ENCODE data around the gene UBE2Q2. TPM values are rescaled to one million over a fixed set of nuclear protein-coding genes. Genes with fewer than 3 reads are reported as not detected.
A peak's percentile ranks its signal among the peaks of the same experiment; 100 is the strongest.

Gene UBE2Q2
- polyA plus RNA-seq, 2 of the 4 experiments (the other 2 are of a cell fraction): 36.5 to 50.6 TPM

DNA sequence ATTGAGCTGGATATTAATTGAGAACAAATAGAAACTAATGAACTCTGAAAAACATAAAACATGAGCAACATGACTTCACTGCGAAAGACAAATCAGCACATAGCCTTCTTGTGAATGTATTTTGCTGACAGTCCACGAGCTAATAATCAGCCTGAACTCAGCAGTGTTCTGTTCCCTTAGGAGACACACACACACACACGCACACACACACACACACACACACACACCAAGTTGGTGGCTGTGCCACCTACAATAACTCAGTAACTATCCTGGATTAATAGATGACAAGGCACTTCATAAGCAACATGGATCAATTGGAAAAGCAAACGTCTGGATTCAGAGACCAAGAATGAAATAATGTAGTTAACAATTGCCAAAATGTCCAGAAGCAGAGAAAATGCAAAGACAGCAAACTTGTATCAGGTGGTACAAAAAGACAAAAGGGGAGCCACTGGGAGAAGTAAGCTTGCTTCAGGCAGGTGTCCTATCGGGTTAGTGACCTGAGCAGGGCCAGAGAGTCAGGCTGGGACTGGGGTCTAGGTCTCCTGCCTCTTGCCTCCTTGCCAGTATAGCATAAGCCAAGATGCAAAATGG is 20.5 kb upstream of the UBE2Q2 start:
- ATAC-seq: peak in 1 of 2 experiments; percentile 24; a peak in 1 of 6 replicates
- H3K27ac ChIP-seq: no peak overlapping the region
- no peaks in the 10 kb centered on the region for H3K9me3 ChIP-seq
- DNase-seq (ENCODE audit: low read depth in 1 of 2, low spot score in 1 of 2): no peak
- FAIRE-seq: no peak
- WGBS (ENCODE audit: missing lambda C conversion rate): 59% methylated on average over 5 of the region's 5 CpGs
- no peak overlapping the region for H3K4me3 ChIP-seq
- TF ChIP-seq MAFK (IDR thresholded peaks at IDR 0.05; ENCODE audit: partially characterized antibody) (peak; percentile 51), ZSCAN20 (CRISPR knock-in tag; IDR thresholded peaks at IDR 0.05) (no peak), GATA3 (IDR thresholded peaks at IDR 0.05; ENCODE audit: borderline replicate concordance) (no peak)
- ChIA-PET POLR2A (interaction anchor here (0.7 to 1.1 kb wide), 2 partner anchors 20 to 800 kb away, joined by 3 to 7 read pairs; no protein-coding TSS in a partner anchor), CTCF (interaction anchor here (0.7 to 6.4 kb wide), 7 partner anchors 9 to 316 kb away, joined by 3 to 47 read pairs (median 4); no protein-coding TSS in a partner anchor)
- H3K4me1 ChIP-seq: no peaks in the 10 kb centered on the region
- H3K4me2 ChIP-seq: no peak overlapping the region

DNA sequence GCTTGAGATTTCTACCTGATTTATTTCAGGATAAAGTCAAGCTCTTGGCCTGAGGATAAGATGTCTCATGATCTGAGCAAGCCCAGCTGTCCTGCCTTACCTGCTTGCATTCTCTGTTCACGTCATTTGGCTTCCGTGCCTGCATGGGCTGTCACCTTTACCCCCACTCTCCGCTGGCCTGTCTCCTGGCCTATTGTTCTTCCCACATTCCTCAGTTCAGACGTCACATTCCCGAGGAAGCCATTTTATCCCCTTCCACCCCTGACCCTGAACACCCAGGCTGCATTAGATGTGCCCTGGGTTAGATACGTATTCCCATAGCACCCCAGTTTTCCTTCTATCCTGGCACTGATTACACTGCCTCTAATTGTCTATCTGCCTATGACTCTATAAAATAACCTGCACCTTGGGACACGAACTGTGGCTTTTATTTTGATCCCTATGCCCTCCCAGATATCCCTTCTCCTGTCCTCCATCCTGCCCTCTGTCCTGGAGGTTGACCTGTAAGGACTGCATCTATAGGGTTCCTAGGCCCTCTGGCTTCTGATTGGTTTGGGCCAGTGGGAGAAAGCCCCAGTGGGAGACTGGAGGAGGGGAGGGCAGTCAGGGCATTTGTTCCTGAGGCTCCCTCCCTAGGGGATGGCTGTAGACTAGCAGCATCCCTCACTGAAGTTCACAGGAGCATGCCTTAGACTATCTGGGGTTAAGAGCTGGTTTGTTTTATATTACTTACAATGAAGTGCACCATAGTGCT is 19.2 kb upstream of the UBE2Q2 start:
- ATAC-seq: peak; percentile 22 to 69; a peak in 3 of 6 replicates
- POLR2A ChIA-PET: interaction anchor here (1.1 kb wide), 1 partner anchor 19 kb away, joined by 7 read pairs; no protein-coding TSS in a partner anchor
- peak in 1 of 2 experiments; percentile 25 for DNase-seq (ENCODE audit: low read depth in 1 of 2, low spot score in 1 of 2)

DNA sequence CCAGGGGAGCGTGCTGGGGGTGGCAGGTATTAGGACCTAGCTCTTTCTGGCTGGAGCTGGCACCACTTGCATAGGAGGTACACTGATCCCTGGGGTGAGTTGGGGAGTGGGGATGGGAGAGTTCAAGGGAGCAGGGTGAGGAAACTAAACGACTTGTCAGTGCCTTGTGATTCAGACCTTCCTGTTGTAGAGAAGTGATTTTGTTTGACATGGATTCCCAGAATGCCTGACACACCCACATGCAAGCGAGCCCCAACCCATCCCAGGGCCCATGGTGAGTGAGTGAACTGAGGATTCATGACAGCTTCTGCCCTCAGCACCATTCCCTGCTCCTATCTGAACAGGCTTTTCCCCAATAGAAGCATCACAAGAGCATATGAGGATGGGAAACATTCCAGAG is 15.6 kb upstream of the UBE2Q2 start:
- no peaks in the 10 kb centered on the region for H3K4me1 ChIP-seq
- FAIRE-seq (no peak), DNase-seq (ENCODE audit: low read depth in 1 of 2, low spot score in 1 of 2) (no peak), ATAC-seq (no peak; a peak in 3 of 6 replicates)
- no peak for TF ChIP-seq CBX2 (IDR thresholded peaks at IDR 0.05; ENCODE audit: borderline replicate concordance, low read depth)
- TF ChIP-seq, protein P1, sequence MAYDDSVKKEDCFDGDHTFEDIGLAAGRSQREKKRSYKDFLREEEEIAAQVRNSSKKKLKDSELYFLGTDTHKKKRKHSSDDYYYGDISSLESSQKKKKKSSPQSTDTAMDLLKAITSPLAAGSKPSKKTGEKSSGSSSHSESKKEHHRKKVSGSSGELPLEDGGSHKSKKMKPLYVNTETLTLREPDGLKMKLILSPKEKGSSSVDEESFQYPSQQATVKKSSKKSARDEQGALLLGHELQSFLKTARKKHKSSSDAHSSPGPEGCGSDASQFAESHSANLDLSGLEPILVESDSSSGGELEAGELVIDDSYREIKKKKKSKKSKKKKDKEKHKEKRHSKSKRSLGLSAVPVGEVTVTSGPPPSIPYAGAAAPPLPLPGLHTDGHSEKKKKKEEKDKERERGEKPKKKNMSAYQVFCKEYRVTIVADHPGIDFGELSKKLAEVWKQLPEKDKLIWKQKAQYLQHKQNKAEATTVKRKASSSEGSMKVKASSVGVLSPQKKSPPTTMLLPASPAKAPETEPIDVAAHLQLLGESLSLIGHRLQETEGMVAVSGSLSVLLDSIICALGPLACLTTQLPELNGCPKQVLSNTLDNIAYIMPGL (CRISPR knock-in tag; IDR thresholded peaks at IDR 0.05; ENCODE audit: borderline replicate concordance): no peak
- CTCF ChIA-PET: interaction anchor here (1.0 to 4.7 kb wide), 5 partner anchors 11 to 26 kb away, joined by 3 to 27 read pairs (median 18); no protein-coding TSS in a partner anchor
- no peak overlapping the region for H3K4me3 ChIP-seq
- 31% methylated on average over 3 of the region's 3 CpGs for WGBS (ENCODE audit: missing lambda C conversion rate)
- H3K27ac ChIP-seq: no peak overlapping the region
- POLR2A ChIA-PET: interaction anchor here (1.6 kb wide), 1 partner anchor 15 kb away, joined by 5 read pairs; the partner anchor contains the start of gene UBE2Q2
- no peaks in the 10 kb centered on the region for H3K9me3 ChIP-seq
- no peak overlapping the region for H3K4me2 ChIP-seq

More for the DNA sequence above, 19.2 kb upstream of the UBE2Q2 start:
- Histone ChIP-seq H3K4me1 (no peaks in the 10 kb centered on the region), H3K4me3 (no peak overlapping the region), H3K27ac (no peak overlapping the region), H3K4me2 (no peak overlapping the region), H3K9me3 (no peaks in the 10 kb centered on the region)
- CTCF ChIA-PET: interaction anchor here (0.7 to 6.4 kb wide), 6 partner anchors 8 to 315 kb away, joined by 3 to 47 read pairs (median 4); no protein-coding TSS in a partner anchor
- whole genome bisulfite sequencing (ENCODE audit: missing lambda C conversion rate): 53% methylated on average over 7 of the region's 7 CpGs
- TF ChIP-seq MAZ (IDR thresholded peaks at IDR 0.05; ENCODE audit: borderline replicate concordance, low read depth, low read length): no peak
- no peak for TF ChIP-seq CEBPB (IDR thresholded peaks at IDR 0.05)
- TF ChIP-seq GATA3 (IDR thresholded peaks at IDR 0.05; ENCODE audit: borderline replicate concordance): no peak
- no peak for TF ChIP-seq KDM5A (IDR thresholded peaks at IDR 0.05)
- no peak for TF ChIP-seq JUN (IDR thresholded peaks at IDR 0.05)
- TF ChIP-seq PHF8 (IDR thresholded peaks at IDR 0.05; ENCODE audit: borderline replicate concordance, low read depth): no peak
- TF ChIP-seq NR3C1 (IDR thresholded peaks at IDR 0.05): no peak
- no peak for TF ChIP-seq FOXS1 (CRISPR knock-in tag; IDR thresholded peaks at IDR 0.05)
- TF ChIP-seq HDAC2 (IDR thresholded peaks at IDR 0.05): no peak
- no peak for FAIRE-seq

DNA sequence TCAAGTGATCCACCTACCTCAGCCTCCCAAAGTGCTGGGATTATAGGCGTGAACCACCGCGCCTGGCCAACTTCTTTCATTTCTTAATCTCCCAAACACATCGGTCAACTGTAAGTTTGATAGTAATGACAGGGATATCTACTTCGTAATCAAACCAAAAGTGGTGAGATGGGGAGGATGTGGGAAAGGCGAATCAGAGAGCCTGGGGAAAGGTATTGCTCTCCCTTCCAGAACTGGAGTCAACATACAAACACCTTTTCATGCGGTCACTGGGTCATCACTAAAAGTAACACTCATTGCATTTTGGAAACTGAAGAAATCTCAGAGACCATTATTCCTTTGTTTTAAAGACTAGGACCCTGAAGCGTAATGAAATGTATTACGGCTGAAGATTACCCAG is 14.8 kb upstream of the UBE2Q2 start:
- Histone ChIP-seq H3K27ac (no peak overlapping the region), H3K4me1 (no peaks in the 10 kb centered on the region)
- POLR2A ChIA-PET: no interaction called here
- TF ChIP-seq RAD21 (conservative IDR thresholded peaks at IDR 0.05 in 1 of 2, IDR thresholded peaks at IDR 0.05 in 1 of 2) (no peak), RCOR1 (IDR thresholded peaks at IDR 0.05; ENCODE audit: low read depth, low read length) (no peak), SMC3 (IDR thresholded peaks at IDR 0.05) (no peak), RNF2 (IDR thresholded peaks at IDR 0.05; ENCODE audit: borderline replicate concordance, low read depth) (no peak)
- TF ChIP-seq, protein P1 (CRISPR knock-in tag; IDR thresholded peaks at IDR 0.05; ENCODE audit: borderline replicate concordance): no peak
- TF ChIP-seq, protein P2, sequence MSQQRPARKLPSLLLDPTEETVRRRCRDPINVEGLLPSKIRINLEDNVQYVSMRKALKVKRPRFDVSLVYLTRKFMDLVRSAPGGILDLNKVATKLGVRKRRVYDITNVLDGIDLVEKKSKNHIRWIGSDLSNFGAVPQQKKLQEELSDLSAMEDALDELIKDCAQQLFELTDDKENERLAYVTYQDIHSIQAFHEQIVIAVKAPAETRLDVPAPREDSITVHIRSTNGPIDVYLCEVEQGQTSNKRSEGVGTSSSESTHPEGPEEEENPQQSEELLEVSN (IDR thresholded peaks at IDR 0.05; ENCODE audit: borderline replicate concordance, low read depth): no peak
- TF ChIP-seq, protein P3, sequence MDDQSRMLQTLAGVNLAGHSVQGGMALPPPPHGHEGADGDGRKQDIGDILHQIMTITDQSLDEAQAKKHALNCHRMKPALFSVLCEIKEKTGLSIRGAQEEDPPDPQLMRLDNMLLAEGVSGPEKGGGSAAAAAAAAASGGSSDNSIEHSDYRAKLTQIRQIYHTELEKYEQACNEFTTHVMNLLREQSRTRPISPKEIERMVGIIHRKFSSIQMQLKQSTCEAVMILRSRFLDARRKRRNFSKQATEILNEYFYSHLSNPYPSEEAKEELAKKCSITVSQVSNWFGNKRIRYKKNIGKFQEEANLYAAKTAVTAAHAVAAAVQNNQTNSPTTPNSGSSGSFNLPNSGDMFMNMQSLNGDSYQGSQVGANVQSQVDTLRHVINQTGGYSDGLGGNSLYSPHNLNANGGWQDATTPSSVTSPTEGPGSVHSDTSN (IDR thresholded peaks at IDR 0.05): no peak

More for the DNA sequence above, 14.8 kb upstream of the UBE2Q2 start:
- ATAC-seq (no peak), DNase-seq (ENCODE audit: low read depth in 1 of 2, low spot score in 1 of 2) (no peak), FAIRE-seq (no peak)
- no peaks in the 10 kb centered on the region for H3K9me3 ChIP-seq
- H3K4me2 ChIP-seq: no peak overlapping the region
- H3K4me3 ChIP-seq: no peak overlapping the region
- WGBS (ENCODE audit: missing lambda C conversion rate): 90% methylated on average over 9 of the region's 9 CpGs
- CTCF ChIA-PET: interaction anchor here (1.5 to 4.7 kb wide), 5 partner anchors 10 to 102 kb away, joined by 3 to 27 read pairs (median 18); no protein-coding TSS in a partner anchor

Measured in A549 (cell line).